ENCODE measurements around the gene MYL2.

DNA sequence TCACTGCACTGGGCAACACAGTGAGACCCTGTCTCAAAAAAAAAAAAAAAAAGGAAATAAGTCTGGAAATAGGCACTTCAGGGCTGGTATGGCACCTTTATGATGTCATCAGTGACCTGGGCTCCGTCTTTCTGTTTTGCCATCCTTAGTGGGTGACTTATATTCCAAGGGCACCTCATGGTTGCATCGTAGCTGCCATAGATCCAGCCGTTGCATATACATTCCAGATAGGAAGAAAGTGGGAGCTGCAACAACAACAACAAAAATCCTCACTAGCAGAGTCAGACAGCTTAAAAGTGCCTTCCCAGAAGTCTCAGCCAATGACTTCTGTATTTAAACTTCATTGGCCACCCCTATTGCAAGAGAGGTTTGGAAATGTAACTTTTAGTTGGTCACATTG, 26.4 kb downstream of the MYL2 start:
- TF ChIP-seq, protein P1, sequence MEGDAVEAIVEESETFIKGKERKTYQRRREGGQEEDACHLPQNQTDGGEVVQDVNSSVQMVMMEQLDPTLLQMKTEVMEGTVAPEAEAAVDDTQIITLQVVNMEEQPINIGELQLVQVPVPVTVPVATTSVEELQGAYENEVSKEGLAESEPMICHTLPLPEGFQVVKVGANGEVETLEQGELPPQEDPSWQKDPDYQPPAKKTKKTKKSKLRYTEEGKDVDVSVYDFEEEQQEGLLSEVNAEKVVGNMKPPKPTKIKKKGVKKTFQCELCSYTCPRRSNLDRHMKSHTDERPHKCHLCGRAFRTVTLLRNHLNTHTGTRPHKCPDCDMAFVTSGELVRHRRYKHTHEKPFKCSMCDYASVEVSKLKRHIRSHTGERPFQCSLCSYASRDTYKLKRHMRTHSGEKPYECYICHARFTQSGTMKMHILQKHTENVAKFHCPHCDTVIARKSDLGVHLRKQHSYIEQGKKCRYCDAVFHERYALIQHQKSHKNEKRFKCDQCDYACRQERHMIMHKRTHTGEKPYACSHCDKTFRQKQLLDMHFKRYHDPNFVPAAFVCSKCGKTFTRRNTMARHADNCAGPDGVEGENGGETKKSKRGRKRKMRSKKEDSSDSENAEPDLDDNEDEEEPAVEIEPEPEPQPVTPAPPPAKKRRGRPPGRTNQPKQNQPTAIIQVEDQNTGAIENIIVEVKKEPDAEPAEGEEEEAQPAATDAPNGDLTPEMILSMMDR (IDR thresholded peaks at IDR 0.05): no peak
- TF ChIP-seq, protein P2, sequence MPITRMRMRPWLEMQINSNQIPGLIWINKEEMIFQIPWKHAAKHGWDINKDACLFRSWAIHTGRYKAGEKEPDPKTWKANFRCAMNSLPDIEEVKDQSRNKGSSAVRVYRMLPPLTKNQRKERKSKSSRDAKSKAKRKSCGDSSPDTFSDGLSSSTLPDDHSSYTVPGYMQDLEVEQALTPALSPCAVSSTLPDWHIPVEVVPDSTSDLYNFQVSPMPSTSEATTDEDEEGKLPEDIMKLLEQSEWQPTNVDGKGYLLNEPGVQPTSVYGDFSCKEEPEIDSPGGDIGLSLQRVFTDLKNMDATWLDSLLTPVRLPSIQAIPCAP (CRISPR knock-in tag; IDR thresholded peaks at IDR 0.05): no peak
- TF ChIP-seq ETV6 (CRISPR knock-in tag; IDR thresholded peaks at IDR 0.05) (no peak), ZNF423 (CRISPR knock-in tag; IDR thresholded peaks at IDR 0.05) (no peak), NR2C2 (CRISPR knock-in tag; IDR thresholded peaks at IDR 0.05) (no peak), ZNF138 (CRISPR knock-in tag; conservative IDR thresholded peaks at IDR 0.05) (no peak), ZNF121 (CRISPR knock-in tag; IDR thresholded peaks at IDR 0.05) (no peak)
- TF ChIP-seq, protein P3, sequence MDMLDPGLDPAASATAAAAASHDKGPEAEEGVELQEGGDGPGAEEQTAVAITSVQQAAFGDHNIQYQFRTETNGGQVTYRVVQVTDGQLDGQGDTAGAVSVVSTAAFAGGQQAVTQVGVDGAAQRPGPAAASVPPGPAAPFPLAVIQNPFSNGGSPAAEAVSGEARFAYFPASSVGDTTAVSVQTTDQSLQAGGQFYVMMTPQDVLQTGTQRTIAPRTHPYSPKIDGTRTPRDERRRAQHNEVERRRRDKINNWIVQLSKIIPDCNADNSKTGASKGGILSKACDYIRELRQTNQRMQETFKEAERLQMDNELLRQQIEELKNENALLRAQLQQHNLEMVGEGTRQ (CRISPR knock-in tag; IDR thresholded peaks at IDR 0.05): no peak
- TF ChIP-seq, protein P4, sequence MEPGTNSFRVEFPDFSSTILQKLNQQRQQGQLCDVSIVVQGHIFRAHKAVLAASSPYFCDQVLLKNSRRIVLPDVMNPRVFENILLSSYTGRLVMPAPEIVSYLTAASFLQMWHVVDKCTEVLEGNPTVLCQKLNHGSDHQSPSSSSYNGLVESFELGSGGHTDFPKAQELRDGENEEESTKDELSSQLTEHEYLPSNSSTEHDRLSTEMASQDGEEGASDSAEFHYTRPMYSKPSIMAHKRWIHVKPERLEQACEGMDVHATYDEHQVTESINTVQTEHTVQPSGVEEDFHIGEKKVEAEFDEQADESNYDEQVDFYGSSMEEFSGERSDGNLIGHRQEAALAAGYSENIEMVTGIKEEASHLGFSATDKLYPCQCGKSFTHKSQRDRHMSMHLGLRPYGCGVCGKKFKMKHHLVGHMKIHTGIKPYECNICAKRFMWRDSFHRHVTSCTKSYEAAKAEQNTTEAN (CRISPR knock-in tag; IDR thresholded peaks at IDR 0.05): no peak
- TF ChIP-seq, protein P5, sequence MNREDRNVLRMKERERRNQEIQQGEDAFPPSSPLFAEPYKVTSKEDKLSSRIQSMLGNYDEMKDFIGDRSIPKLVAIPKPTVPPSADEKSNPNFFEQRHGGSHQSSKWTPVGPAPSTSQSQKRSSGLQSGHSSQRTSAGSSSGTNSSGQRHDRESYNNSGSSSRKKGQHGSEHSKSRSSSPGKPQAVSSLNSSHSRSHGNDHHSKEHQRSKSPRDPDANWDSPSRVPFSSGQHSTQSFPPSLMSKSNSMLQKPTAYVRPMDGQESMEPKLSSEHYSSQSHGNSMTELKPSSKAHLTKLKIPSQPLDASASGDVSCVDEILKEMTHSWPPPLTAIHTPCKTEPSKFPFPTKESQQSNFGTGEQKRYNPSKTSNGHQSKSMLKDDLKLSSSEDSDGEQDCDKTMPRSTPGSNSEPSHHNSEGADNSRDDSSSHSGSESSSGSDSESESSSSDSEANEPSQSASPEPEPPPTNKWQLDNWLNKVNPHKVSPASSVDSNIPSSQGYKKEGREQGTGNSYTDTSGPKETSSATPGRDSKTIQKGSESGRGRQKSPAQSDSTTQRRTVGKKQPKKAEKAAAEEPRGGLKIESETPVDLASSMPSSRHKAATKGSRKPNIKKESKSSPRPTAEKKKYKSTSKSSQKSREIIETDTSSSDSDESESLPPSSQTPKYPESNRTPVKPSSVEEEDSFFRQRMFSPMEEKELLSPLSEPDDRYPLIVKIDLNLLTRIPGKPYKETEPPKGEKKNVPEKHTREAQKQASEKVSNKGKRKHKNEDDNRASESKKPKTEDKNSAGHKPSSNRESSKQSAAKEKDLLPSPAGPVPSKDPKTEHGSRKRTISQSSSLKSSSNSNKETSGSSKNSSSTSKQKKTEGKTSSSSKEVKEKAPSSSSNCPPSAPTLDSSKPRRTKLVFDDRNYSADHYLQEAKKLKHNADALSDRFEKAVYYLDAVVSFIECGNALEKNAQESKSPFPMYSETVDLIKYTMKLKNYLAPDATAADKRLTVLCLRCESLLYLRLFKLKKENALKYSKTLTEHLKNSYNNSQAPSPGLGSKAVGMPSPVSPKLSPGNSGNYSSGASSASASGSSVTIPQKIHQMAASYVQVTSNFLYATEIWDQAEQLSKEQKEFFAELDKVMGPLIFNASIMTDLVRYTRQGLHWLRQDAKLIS (CRISPR knock-in tag; IDR thresholded peaks at IDR 0.05; ENCODE audit: borderline replicate concordance): no peak

Data from WTC11 (cell line).